SK-N-SH (cell line): ENCODE data around the gene APOC3. TPM values are rescaled to one million over a fixed set of nuclear protein-coding genes. Genes with fewer than 3 reads are reported as not detected.

ENCODE experiments used
- CTCF ChIA-PET: fragments of 300-600, 350-600 bp; formaldehyde crosslinking; extraction: SDS; loops from one replicate; lab custom pipeline; 2021; lab: Yijun Ruan, JAX
- POLR2A ChIA-PET: fragments of 350-600 bp; sonication (Branson Sonifier 250); formaldehyde crosslinking; extraction: SDS; loops from one replicate; lab custom pipeline; 2020; ENCODE audit warnings: antibody characterized with exemption, inconsistent platforms; lab: Yijun Ruan, JAX
- DNase-seq: peaks from one replicate; pipeline ENCODE4 v3.0.0; 2012
- H2AFZ ChIP-seq: fragments of 200-600 bp; sonication (generic); 2 replicates; pipeline ENCODE4 v1.8.1; 2016; ENCODE audit warnings: antibody characterized with exemption, mild to moderate bottlenecking, low read depth
- H3F3A ChIP-seq: fragments of 200-600 bp; sonication (generic); replicated peaks from 2 replicates; pipeline ENCODE3; 2016; ENCODE audit warnings: antibody characterized with exemption, mild to moderate bottlenecking; ENCODE audit not compliant: insufficient read depth
- H3K27ac ChIP-seq, 2 experiments: fragments of 200-500 bp in 1 of 2; fragments of 200-600 bp in 1 of 2; sonication (Bioruptor generic) in 1 of 2; sonication (generic), shearing (Covaris generic) in 1 of 2; 2 replicates each; pipeline versions ENCODE4 v1.5.1 to v1.6.1; 2014 to 2016; ENCODE audit warnings: low read depth in 2 of 2, inconsistent platforms in 1 of 2, low read length in 1 of 2, mild to moderate bottlenecking in 1 of 2, mixed read lengths in 1 of 2
- H3K27me3 ChIP-seq: fragments of 200-600 bp; sonication (generic), shearing (Covaris generic); 2 replicates; pipeline ENCODE4 v1.6.1; 2016; ENCODE audit warnings: mixed run types; ENCODE audit not compliant: insufficient read depth
- H3K36me3 ChIP-seq, 2 experiments: fragments of 200-500 bp in 1 of 2; fragments of 200-600 bp in 1 of 2; sonication (Bioruptor generic) in 1 of 2; sonication (generic) in 1 of 2; replicated peaks in 1 of 2; 2 replicates each; pipeline versions ENCODE3 to v1.5.1; 2014 to 2016; ENCODE audit warnings: low read length in 1 of 2, mild to moderate bottlenecking in 1 of 2; ENCODE audit not compliant: insufficient read depth in 2 of 2, control insufficient read depth in 1 of 2
- H3K4me1 ChIP-seq, 2 experiments: fragments of 200-500 bp in 1 of 2; fragments of 200-600 bp in 1 of 2; sonication (Bioruptor generic) in 1 of 2; sonication (generic), shearing (Covaris generic) in 1 of 2; 2 replicates each; pipeline versions ENCODE4 v1.5.1 to v1.6.1; 2014 to 2016; ENCODE audit warnings: low read depth in 1 of 2, low read length in 1 of 2, mixed run types in 1 of 2; ENCODE audit not compliant: insufficient read depth in 2 of 2, control insufficient read depth in 1 of 2
- H3K4me2 ChIP-seq: fragments of 200-600 bp; sonication (generic), shearing (Covaris generic); 2 replicates; pipeline ENCODE4 v1.6.1; 2017; ENCODE audit warnings: mixed run types
- H3K4me3 ChIP-seq, 2 experiments: fragments of 200-500 bp in 1 of 2; fragments of 200-600 bp in 1 of 2; sonication (Bioruptor generic) in 1 of 2; sonication (generic), shearing (Covaris generic) in 1 of 2; 2 replicates each; pipeline versions ENCODE4 v1.5.1 to v1.8.1; 2014 to 2016; ENCODE audit warnings: low read depth in 2 of 2, inconsistent platforms in 1 of 2, low read length in 1 of 2, mild to moderate bottlenecking in 1 of 2, mixed read lengths in 1 of 2, moderate library complexity in 1 of 2
- H3K79me2 ChIP-seq: fragments of 200-600 bp; sonication (generic); 2 replicates; pipeline ENCODE4 v1.8.1; 2017; ENCODE audit warnings: mild to moderate bottlenecking; ENCODE audit not compliant: insufficient read depth
- H3K9ac ChIP-seq: fragments of 200-600 bp; sonication (generic); 2 replicates; pipeline ENCODE4 v1.6.1; 2017; ENCODE audit warnings: mixed run types
- H3K9me2 ChIP-seq: fragments of 200-600 bp; sonication (generic); 2 replicates; pipeline ENCODE4 v1.6.1; 2017; ENCODE audit warnings: mixed run types
- H3K9me3 ChIP-seq: fragments of 200-600 bp; sonication (generic); 2 replicates; pipeline ENCODE4 v1.6.1; 2017; ENCODE audit warnings: mixed run types, mild to moderate bottlenecking, moderate library complexity
- H4K20me1 ChIP-seq: fragments of 200-600 bp; sonication (generic); 2 replicates; pipeline ENCODE4 v1.6.1; 2017; ENCODE audit warnings: mild to moderate bottlenecking, mixed run types; ENCODE audit not compliant: insufficient read depth
- CHD2 ChIP-seq: fragments of 150-350 bp; IDR thresholded peaks from 2 replicates; pipeline ENCODE4 v1.6.1; 2018; ENCODE audit warnings: low read length; ENCODE audit not compliant: partially characterized antibody
- ELF1 ChIP-seq: IDR thresholded peaks from 2 replicates; pipeline ENCODE4 v1.4.0; 2012
- EP300 ChIP-seq, 2 experiments: IDR thresholded peaks; 2 replicates each; pipeline versions ENCODE4 v1.4.0 to v1.6.1; 2012; ENCODE audit warnings: borderline replicate concordance in 1 of 2, low read depth in 1 of 2, low read length in 1 of 2
- EZH2phosphoT487 ChIP-seq: fragments of 200-600 bp; sonication (generic); IDR thresholded peaks from 2 replicates; pipeline ENCODE4 v1.6.1; 2017; ENCODE audit warnings: low read depth, mixed run types, mild to moderate bottlenecking, antibody characterized with exemption, moderate library complexity, borderline replicate concordance
- FOSL2 ChIP-seq: IDR thresholded peaks from 2 replicates; pipeline ENCODE4 v1.4.0; 2012; ENCODE audit warnings: low read depth, mild to moderate bottlenecking, moderate library complexity, borderline replicate concordance
- FOXJ3 ChIP-seq: sonication (generic); formaldehyde crosslinking; IDR thresholded peaks from 2 replicates; pipeline ENCODE4 v1.5.1; 2020; ENCODE audit warnings: mild to moderate bottlenecking, missing genetic modification reagents
- FOXM1 ChIP-seq: IDR thresholded peaks from 2 replicates; pipeline ENCODE4 v1.4.0; 2012; ENCODE audit warnings: low read depth, mild to moderate bottlenecking
- GABPA ChIP-seq: IDR thresholded peaks from 2 replicates; pipeline ENCODE4 v1.4.0; 2012; ENCODE audit warnings: low read depth, mild to moderate bottlenecking
- JUND ChIP-seq: IDR thresholded peaks from 2 replicates; pipeline ENCODE4 v1.4.0; 2012
- MAX ChIP-seq: IDR thresholded peaks from 2 replicates; pipeline ENCODE4 v1.4.0; 2012; ENCODE audit warnings: low read depth
- MEF2A ChIP-seq: IDR thresholded peaks from 2 replicates; pipeline ENCODE4 v1.4.0; 2012; ENCODE audit warnings: low read depth, borderline replicate concordance
- MXI1 ChIP-seq: IDR thresholded peaks from 2 replicates; pipeline ENCODE4 v1.6.1; 2012; ENCODE audit warnings: mild to moderate bottlenecking, low read depth, low read length, improper control_type of control experiment
- NRF1 ChIP-seq: IDR thresholded peaks from 2 replicates; pipeline ENCODE4 v1.6.1; 2012; ENCODE audit warnings: low read depth, mild to moderate bottlenecking, low read length
- POLR2AphosphoS5 ChIP-seq: IDR thresholded peaks from 2 replicates; pipeline ENCODE4 v1.6.1; 2012; ENCODE audit warnings: low read depth, low read length
- RAD21 ChIP-seq: IDR thresholded peaks from 2 replicates; pipeline ENCODE4 v1.6.1; 2012; ENCODE audit warnings: mild to moderate bottlenecking, low read length
- RCOR1 ChIP-seq: fragments of 150-350 bp; IDR thresholded peaks from 2 replicates; pipeline ENCODE4 v1.6.1; 2017; ENCODE audit warnings: antibody characterized with exemption, low read length
- RFX5 ChIP-seq: IDR thresholded peaks from 2 replicates; pipeline ENCODE4 v1.6.1; 2012; ENCODE audit warnings: mild to moderate bottlenecking, improper control_type of control experiment, low read length
- SIN3A ChIP-seq: IDR thresholded peaks from 2 replicates; pipeline ENCODE4 v1.6.1; 2012; ENCODE audit warnings: low read depth, mild to moderate bottlenecking, low read length, moderate library complexity, borderline replicate concordance
- TAF1 ChIP-seq: IDR thresholded peaks from 2 replicates; pipeline ENCODE4 v1.6.1; 2012; ENCODE audit warnings: low read depth, mild to moderate bottlenecking, low read length, moderate library complexity, borderline replicate concordance
- TCF12 ChIP-seq: IDR thresholded peaks from 2 replicates; pipeline ENCODE4 v1.4.0; 2012
- TEAD4 ChIP-seq: IDR thresholded peaks from 2 replicates; pipeline ENCODE4 v1.4.0; 2012; ENCODE audit warnings: mild to moderate bottlenecking, borderline replicate concordance; ENCODE audit not compliant: insufficient read depth
- USF2 ChIP-seq: fragments of 150-350 bp; IDR thresholded peaks from 2 replicates; pipeline ENCODE4 v1.6.1; 2017; ENCODE audit warnings: antibody characterized with exemption, low read length, low read depth, borderline replicate concordance
- YY1 ChIP-seq: IDR thresholded peaks from 2 replicates; pipeline ENCODE4 v1.4.0; 2012; ENCODE audit warnings: low read depth, mild to moderate bottlenecking
- ZBTB33 ChIP-seq: IDR thresholded peaks from 2 replicates; pipeline ENCODE4 v1.4.0; 2012; ENCODE audit warnings: low read depth, borderline replicate concordance
- WGBS: methylation state at CpG from one replicate; pipeline ENCODE4 v1.1.6; 2017; ENCODE audit warnings: low lambda C conversion rate; 5-methylcytosine and 5-hydroxymethylcytosine counted together
- polyA plus RNA-seq, 3 experiments: library from polyadenylated mRNA; depleted of rRNA; stranded (reverse); fragments of >200 nt; gene quantifications; 2 replicates each; pipeline ENCODE4 v1.2.3, GENCODE V29; 2012

APOC3 gene
- polyA plus RNA-seq, 1 of the 3 experiments (the other 2 are of a cell fraction), result not detected

- peaks cover 29 to 36% of the 10 kb centered on the region in 2 experiments for H3K4me1 ChIP-seq
Measured at GRCh38 chr11:116856423-116856822, 26.7 kb downstream of the APOC3 start.

GRCh38 chr11:116857316-116857715, 27.6 kb downstream of the APOC3 start:
- Histone ChIP-seq H4K20me1 (no peaks in the 10 kb centered on the region), H2AFZ (no peak overlapping the region), H3K36me3 (peaks cover 12 to 37% of the 10 kb centered on the region in 2 experiments), H3K27me3 (no peaks in the 10 kb centered on the region), H3K4me1 (peaks cover 37 to 38% of the 10 kb centered on the region in 2 experiments), H3K4me3 (no peak overlapping the region), H3K9me3 (no peaks in the 10 kb centered on the region), H3K9me2 (no peaks in the 10 kb centered on the region), H3K79me2 (no peaks in the 10 kb centered on the region), H3K4me2 (no peak overlapping the region), H3K9ac (no peak overlapping the region), H3F3A (peaks cover 40% of the 10 kb centered on the region), H3K27ac (no peak overlapping the region)
- POLR2A ChIA-PET, result no interaction called here
- WGBS, result 89% methylated on average over 2 of the region's 2 CpGs
- DNase-seq, result no peak
- CTCF ChIA-PET, result interaction anchor here (0.7 to 1.1 kb wide), 2 partner anchors 21 to 66 kb away, joined by 3 to 7 read pairs; partner anchors contain the start of gene APOA5
- no peak for TF ChIP-seq MXI1
- no peak for TF ChIP-seq POLR2AphosphoS5
- no peak for TF ChIP-seq TCF12
- no peak for TF ChIP-seq EP300 (IDR thresholded peaks at IDR 0.05; ENCODE audit: borderline replicate concordance in 1 of 2, low read depth in 1 of 2, low read length in 1 of 2)
- no peak for TF ChIP-seq CHD2
- TF ChIP-seq EZH2phosphoT487, result no peak
- TF ChIP-seq GABPA, result no peak
- no peak for TF ChIP-seq YY1
- no peak for TF ChIP-seq MEF2A
- TF ChIP-seq FOSL2, result no peak
- no peak for TF ChIP-seq NRF1
- no peak for TF ChIP-seq TEAD4
- TF ChIP-seq RFX5, result no peak
- TF ChIP-seq RCOR1, result no peak
- no peak for TF ChIP-seq ELF1
- no peak for TF ChIP-seq FOXJ3
- TF ChIP-seq RAD21, result no peak

More at GRCh38 chr11:116856423-116856822, 26.7 kb downstream of the APOC3 start:
- Histone ChIP-seq H3K27me3 (no peaks in the 10 kb centered on the region), H2AFZ (no peak overlapping the region), H4K20me1 (no peaks in the 10 kb centered on the region), H3K79me2 (no peaks in the 10 kb centered on the region), H3F3A (peaks cover 38% of the 10 kb centered on the region), H3K36me3 (peaks cover 12 to 34% of the 10 kb centered on the region in 2 experiments), H3K4me3 (no peak overlapping the region), H3K9me2 (no peaks in the 10 kb centered on the region), H3K9me3 (no peaks in the 10 kb centered on the region), H3K4me2 (no peak overlapping the region), H3K27ac (no peak overlapping the region), H3K9ac (no peak overlapping the region)
- ChIA-PET POLR2A (no interaction called here), CTCF (interaction anchor here (2.5 kb wide), 1 partner anchor 20 kb away, joined by 7 read pairs; no protein-coding TSS in a partner anchor)
- 95% methylated on average over 5 of the region's 5 CpGs for WGBS
- no peak for DNase-seq
- no peak for TF ChIP-seq MAX
- no peak for TF ChIP-seq USF2
- no peak for TF ChIP-seq MEF2A
- TF ChIP-seq ZBTB33, result no peak
- no peak for TF ChIP-seq SIN3A
- TF ChIP-seq RAD21, result no peak
- no peak for TF ChIP-seq ELF1
- no peak for TF ChIP-seq TAF1
- TF ChIP-seq GABPA, result no peak
- TF ChIP-seq YY1, result no peak
- no peak for TF ChIP-seq NRF1
- no peak for TF ChIP-seq MXI1
- no peak for TF ChIP-seq EP300 (IDR thresholded peaks at IDR 0.05; ENCODE audit: borderline replicate concordance in 1 of 2, low read depth in 1 of 2, low read length in 1 of 2)
- no peak for TF ChIP-seq JUND
- TF ChIP-seq FOXM1, result no peak
